HG02763 (cell line): ENCODE results near the gene ZNF195.
"Not testable (repeated sequence)": the region's sequence is repeated elsewhere in the genome, so short reads cannot be mapped to it uniquely, and the experiment has no call there.

Experiments
- ATAC-seq: cut with Tn5 transposase; IDR thresholded peaks from one replicate; pipeline ENCODE4 v1.9.1; 2021; ENCODE audit warnings: mild to moderate bottlenecking, moderate library complexity; ENCODE audit not compliant: unreplicated experiment

Gene ZNF195

GRCh38 chr11:3402861-3403250, 23.9 kb upstream of the ZNF195 start:
- not testable (repeated sequence) for ATAC-seq

- not testable (repeated sequence) for ATAC-seq
These were observed 23.4 kb upstream of the ZNF195 start for GRCh38 chr11:3402181-3402860.

DNA sequence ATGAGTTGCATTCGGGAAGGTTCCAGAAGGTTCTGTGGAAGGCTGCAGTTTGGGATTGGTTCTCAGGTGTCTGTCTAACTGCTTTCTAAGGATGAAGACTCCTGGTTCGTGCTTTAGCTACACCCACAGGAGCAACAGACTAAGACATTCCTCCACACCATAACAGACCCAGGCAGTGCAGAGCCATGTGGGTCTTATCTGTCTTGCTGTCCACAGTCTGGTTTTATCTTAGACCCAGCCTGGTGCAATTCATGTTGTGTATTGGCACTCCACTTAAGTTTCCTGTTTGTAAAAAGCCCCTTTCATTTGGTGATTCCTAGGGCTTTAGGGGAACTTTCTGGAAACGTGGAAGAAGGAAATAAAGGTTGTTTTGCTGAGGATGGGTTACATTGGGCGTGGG, 22.1 kb upstream of the ZNF195 start:
- not testable (repeated sequence) for ATAC-seq

- ATAC-seq, result not testable (repeated sequence)
These were observed 19.6 kb upstream of the ZNF195 start for GRCh38 chr11:3398509-3398908.

DNA sequence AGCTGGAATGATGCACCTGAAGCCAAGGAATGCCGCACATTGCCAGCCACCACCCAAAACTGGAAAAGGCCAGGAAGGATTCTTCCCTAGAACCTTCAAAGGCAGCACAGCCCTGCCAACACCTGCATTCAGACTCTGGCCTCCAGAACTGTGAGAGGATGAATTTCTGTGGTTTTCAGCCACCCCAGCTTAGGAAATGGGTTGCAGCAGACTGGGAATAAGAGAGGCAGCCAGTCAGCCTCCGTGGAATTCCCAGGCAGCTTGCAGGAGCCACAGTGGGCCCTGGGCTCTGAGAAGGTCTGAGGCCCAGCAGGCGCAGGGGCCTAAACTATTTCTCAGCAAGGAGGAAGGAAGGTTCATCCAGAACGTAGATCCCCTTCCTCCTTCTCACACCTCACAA, 19.2 kb upstream of the ZNF195 start:
- not testable (repeated sequence) for ATAC-seq

DNA sequence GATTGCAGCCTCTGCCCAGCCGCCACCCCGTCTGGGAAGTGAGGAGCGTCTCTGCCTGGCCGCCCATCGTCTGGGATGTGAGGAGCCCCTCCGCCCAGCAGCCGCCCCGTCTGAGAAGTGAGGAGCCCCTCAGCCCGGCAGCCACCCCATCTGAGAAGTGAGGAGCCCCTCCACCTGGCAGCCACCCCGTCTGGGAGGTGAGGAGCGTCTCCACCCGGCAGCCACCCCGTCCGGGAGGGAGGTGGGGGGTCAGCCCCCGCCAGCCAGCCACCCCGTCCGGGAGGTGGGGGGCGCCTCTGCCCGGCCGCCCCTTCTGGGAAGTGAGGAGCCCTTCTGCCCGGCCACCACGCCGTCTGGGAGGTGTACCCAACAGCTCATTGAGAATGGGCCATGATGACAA, 18.3 kb upstream of the ZNF195 start:
- ATAC-seq, result not testable (repeated sequence)

GRCh38 chr11:3395468-3395867, 16.5 kb upstream of the ZNF195 start:
- ATAC-seq, result not testable (repeated sequence)

GRCh38 chr11:3394956-3395355, 16.0 kb upstream of the ZNF195 start:
- not testable (repeated sequence) for ATAC-seq

- ATAC-seq, result not testable (repeated sequence)
These were observed 14.5 kb upstream of the ZNF195 start for GRCh38 chr11:3393450-3393849.

- ATAC-seq, result no peak
These were observed 3.8 kb upstream of the ZNF195 start for GRCh38 chr11:3382613-3383285.

GRCh38 chr11:3381794-3382193, 2.8 kb upstream of the ZNF195 start:
- ATAC-seq, result no peak

DNA sequence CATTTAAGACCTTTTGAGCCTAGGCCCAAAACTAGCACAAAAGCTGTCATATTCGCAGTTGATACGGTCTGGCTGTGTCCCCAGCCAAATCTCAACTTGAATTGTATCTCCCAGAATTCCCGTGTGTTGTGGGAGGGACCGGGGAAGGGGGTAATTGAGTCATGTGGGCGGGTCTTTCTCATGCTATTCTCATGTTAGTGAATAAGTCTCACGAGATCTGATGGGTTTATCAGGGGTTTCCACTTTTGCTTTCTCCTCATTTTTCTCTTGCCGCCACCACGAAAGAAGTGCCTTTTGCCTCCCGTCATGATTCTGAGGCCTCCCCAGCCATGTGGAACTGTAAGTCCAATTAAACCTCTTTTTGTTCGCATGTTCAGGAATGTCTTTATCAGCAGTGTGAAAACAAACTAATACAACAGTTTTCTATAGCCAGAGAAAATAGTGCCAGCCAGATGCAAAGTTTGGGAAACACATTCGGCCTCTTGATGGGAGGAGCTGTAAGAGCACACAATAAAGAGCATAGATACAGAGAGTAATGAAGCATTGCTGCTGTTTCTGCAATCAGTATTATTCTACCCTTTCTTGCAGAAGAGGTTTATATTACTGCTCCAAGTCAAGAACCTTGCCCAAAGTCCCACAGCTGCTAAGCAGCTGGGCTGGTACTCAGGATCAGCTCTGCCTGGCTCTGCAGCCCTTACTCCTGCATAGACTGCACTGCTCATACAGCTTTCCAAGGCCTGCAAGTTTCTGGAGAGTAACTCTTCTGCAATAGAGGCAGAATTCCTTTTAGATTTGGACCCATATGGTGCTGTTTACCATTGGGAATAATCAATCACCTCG, 2.0 kb upstream of the ZNF195 start:
- ATAC-seq, result no peak

- no peak for ATAC-seq
These were observed 3.4 kb downstream of the ZNF195 start for GRCh38 chr11:3375552-3375951.

- no peak for ATAC-seq
These were observed 8.6 kb downstream of the ZNF195 start for GRCh38 chr11:3370311-3370870.

- no peak for ATAC-seq
These were observed 9.6 kb downstream of the ZNF195 start for GRCh38 chr11:3369366-3369765.

DNA sequence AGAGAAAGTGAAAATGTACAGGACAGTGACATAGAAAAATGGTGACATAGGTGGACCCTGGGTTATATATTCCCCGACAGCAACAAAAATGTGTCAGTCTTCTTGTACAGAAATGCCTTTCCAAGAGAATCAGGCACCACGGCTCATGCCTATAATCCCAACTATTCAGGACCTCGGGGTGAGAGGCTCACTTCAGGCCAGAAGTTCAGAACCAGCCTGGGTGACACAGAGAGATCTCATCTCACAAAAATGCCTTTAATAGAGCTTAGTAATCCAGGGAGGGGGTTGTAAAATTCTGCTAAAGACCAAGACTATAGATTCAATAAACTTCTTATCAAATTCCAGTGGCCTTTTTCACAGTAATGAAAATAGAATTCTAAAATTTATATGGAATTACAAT, 10.7 kb downstream of the ZNF195 start:
- ATAC-seq, result no peak

GRCh38 chr11:3367221-3367620, 11.7 kb downstream of the ZNF195 start:
- ATAC-seq, result no peak

- ATAC-seq, result no peak
These were observed 19.7 kb downstream of the ZNF195 start for GRCh38 chr11:3359092-3359824.

- ATAC-seq, result no peak
These were observed 20.8 kb downstream of the ZNF195 start for GRCh38 chr11:3357994-3358676.

- ATAC-seq, result no peak
These were observed 21.6 kb downstream of the ZNF195 start for GRCh38 chr11:3357302-3357701.
